GM18499 (cell line): ENCODE data around the gene MAP4K1.
"Not testable (repeated sequence)": the region's sequence is repeated elsewhere in the genome, so short reads cannot be mapped to it uniquely, and the experiment has no call there.

Source experiments
- ATAC-seq: cut with Tn5 transposase; IDR thresholded peaks from one replicate; pipeline ENCODE4 v1.9.1; 2021; ENCODE audit warnings: moderate number of reproducible peaks; ENCODE audit not compliant: insufficient read depth, unreplicated experiment

Gene MAP4K1

DNA sequence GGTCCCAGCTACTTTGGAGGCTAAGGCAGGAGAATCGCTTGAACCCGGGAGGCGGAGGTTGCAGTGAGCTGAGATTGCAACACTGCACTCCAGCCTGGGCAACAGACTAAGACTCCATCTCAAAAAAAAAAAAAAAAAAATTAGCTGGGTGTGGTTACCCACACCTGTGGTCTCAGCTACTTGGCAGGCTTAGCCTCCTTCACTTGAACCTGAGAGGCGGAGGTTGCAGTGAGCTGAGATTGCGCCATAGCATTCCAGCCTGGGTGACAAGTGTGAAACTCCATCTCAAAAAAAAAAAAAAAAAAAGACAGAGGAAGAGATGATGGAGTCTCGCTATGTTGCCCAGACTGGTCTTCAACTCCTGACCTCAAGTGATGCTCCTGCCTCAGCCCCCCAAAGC, 38.4 kb downstream of the MAP4K1 start:
- not testable (repeated sequence) for ATAC-seq

DNA sequence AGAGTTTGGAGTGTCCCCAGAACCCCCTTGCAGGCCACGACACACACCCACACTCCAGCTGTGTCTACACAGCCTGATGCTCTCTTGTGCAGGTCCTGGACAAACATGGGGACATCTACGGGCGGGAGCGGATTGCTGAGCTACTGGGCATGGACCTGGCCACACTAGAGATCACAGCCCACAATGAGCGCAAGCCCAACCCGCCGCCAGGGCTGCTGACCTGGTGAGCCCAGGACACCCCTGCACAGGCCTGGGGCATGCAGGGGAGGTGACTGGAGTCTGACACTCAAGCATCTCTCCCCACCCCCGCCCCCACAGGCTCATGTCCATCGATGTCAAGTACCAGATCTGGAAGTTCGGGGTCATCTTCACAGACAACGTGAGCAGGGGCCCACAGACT, 39.9 kb downstream of the MAP4K1 start:
- ATAC-seq: no peak

DNA sequence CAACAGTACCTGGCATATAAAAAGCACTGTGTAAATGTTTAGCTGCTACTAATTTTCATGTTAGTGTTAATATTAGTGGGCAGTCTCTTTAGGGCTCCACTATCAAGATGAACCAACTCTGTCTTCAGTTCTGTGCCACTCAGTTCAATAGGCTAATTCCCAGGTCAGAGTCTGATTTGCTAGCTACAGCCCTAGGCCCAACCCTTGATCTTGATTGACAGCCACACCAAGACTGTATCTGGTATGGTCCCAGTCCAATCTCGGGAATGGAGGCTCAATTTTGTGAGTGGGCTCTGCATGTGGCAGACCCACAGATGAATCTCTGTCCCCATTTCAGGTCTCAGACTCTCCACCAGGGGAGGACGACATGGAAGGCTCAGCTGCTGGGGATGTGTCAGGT, 46.1 kb downstream of the MAP4K1 start:
- no peak for ATAC-seq

DNA sequence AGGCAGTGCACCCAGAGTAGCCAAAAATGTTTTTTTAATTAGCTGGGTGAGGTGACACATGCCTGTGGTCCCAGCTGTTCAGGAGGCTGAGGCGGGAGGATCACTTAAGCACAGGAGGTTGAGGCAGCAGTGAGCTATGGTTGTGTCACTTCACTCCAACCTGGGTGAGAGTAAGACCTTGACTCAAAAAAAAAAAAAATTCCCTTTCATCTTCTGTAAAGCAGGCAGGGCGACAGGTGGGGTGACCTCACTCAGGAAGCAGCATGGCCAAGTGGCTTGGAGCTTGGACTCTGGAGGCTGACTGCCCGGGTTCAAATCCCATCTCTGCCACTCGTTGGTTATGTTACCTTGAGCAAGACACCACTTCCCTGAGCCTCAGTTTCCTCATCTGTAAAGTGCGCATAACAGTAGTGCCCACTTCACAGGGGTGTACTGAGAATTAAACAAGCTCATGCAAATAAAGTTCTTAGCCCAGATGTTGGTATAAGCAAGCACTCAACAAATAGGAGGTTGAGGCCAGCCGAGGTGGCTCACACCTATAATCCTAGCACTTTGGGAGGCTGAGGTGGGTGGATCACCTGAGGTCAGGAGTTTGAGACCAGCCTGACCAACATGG, 48.3 kb downstream of the MAP4K1 start:
- no peak for ATAC-seq

DNA sequence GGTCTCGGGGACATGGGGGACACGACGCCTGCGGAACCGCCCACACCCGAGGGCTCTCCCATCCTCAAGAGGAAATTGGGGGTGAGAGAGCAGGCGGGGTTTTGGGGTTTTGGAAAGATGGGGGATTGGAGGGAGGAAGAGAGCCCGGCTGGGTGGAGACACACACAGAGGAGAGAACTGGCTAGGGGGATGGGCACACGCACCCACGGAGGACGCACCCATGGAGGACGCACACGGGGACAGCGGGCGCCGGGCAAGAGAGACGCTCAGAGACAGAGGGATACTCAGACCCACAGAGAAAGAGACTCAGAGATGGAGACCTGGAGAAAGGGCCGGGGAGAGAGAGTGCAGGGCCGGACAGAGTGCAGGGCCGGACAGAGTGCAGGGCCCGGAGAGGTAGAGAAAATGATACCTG, 52.1 kb downstream of the MAP4K1 start:
- no peak for ATAC-seq

DNA sequence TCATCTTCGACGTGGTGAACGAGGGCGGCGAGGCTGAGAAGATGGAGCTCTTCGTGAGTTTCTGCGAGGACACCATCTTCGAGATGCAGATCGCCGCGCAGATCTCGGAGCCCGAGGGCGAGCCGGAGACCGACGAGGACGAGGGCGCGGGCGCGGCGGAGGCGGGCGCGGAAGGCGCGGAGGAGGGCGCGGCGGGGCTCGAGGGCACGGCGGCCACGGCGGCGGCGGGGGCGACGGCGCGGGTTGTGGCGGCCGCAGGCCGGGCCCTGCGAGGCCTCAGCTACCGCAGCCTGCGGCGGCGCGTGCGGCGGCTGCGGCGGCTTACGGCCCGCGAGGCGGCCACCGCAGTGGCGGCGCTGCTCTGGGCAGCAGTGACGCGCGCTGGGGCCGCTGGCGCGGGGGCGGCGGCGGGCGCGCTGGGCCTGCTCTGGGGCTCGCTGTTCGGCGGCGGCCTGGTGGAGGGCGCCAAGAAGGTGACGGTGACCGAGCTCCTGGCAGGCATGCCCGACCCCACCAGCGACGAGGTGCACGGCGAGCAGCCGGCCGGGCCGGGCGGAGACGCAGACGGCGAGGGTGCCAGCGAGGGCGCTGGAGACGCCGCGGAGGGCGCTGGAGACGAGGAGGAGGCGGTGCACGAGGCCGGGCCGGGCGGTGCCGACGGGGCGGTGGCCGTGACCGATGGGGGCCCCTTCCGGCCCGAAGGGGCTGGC, 52.6 kb downstream of the MAP4K1 start:
- ATAC-seq: no peak

DNA sequence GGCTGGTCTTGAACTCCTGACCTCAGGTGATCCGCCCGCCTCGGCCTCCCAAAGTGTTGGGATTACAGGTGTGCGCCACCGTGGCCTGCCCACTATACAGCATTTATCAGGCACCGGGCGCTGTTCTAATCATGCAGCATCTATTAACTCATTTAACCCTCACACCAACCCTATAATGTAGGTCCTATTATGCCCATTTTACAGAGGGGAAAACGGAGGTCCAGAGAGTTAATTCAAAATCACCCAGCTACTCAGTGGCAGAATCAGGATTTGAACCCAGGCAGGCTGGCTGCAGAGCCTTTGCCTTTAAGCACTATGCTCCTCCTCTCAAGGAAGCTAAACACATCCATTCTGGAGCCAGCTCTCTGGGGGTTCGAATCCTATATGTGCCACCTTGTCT, 54.3 kb downstream of the MAP4K1 start:
- ATAC-seq: no peak

DNA sequence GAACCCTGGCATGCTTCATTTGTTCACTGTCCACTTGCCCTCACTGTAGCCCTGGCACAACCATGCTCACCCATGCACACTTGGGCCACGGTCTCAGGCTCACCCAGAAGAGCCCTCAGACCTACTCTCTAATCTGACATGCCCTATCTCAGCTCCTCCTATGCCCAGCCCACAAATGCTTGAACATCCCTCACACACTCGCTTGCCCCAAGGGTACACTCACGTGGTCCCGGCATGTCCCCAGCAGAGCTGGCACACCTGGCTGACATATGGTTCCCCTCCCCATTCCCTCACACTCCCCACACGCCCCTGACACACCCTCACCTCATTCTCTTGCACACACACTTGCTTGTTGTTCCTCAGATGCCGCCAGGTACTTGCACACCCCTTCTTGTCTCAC, 55.7 kb downstream of the MAP4K1 start:
- no peak for ATAC-seq

DNA sequence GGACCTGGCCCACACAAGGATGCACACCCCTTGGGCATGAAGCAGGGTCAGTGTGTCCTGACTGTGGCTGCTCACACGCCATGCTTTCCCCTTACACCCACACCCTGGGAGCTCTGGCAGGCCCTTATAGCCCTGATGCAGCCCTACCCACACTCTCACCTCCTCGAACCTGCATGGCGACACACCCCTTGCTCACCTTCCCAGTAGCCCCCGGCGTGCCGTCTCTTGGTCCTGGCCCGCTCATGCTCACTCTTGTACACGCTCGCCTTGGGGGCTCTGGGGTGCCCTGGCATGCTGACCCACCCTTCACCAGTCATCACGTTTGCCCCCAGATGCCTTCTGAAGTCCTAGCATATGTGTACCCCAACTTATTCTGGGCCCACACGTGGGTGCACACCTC, 56.1 kb downstream of the MAP4K1 start:
- ATAC-seq: no peak

DNA sequence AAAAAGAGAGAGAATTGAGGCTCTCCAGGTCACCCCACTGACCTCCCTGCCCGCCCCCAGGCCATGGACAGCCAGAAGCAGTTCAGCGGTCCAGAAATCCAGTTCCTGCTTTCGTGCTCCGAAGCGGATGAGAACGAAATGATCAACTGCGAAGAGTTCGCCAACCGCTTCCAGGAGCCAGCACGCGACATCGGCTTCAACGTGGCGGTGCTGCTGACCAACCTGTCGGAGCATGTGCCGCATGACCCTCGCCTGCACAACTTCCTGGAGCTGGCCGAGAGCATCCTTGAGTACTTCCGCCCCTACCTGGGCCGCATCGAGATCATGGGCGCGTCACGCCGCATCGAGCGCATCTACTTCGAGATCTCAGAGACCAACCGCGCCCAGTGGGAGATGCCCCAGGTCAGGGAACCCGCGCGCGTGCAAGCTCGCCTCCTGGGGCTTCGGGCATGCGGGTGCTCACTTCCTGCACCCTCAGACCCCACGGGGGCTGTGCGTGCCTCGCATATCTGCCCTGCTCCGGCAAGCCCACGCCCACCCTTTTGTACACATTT, 56.6 kb downstream of the MAP4K1 start:
- ATAC-seq: no peak

DNA sequence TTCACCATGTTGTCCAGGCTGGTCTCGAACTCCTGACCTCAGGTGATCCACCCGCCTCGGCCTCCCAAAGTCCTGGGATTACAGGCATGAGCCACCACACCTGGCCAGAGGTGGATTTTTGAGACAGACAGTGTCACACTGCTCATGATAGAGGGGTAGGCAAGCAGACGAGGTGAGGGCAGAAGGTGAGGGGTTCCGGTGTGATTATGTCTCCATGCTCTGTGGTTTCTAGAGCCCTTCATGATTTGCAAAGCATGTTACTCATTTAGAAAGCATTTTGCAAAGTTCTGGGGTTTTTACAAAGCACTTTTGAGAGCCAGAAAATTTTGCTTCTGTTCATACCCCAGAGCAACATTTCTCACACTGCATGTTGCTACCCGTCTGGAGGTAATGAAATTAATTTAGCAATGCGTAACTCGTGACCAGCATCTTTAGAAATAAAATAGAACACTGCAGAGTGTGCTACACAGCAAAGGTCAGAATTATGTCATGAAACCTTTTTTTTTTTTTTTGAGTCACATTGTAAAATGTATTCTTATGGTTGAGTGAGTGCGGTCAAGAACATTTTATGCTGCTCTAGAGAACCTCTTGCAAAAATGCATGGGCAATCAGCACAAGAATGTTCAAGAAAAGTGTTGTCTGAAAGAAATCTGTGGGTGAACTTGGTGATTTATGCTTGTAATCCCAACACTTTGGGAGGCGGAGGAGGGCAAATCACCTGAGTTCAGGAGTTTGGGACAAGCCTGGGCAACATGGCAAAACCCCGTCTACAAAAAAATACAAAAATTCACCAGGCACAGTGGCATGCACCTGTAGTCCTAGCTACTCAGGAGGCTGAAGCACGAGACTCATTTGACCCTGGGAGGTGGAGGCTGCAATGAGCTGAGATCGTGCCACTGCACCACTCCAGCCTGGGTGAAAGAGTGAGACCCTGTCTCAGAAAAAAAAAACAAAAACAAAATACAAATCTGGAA, 58.0 kb downstream of the MAP4K1 start:
- peak; percentile 48 for ATAC-seq

DNA sequence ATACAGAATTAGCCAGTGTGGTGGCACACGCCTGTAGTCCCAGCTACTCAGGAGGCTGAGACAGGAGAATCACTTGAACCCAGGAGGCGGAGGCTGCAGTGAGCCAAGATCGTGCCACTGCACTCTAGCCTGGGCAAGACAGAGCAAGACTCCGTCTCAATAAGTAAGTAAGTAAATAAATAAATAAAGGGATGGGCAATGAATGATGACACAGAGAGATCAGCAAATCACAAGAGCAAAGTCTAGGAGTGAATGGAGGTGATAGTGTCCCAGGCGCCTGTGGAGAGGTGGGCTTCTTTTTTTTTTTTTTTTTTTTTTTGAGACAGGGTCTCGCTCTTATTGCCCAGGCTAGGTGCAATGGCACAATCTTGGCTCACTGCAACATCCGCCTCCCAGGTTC, 58.8 kb downstream of the MAP4K1 start:
- not testable (repeated sequence) for ATAC-seq

DNA sequence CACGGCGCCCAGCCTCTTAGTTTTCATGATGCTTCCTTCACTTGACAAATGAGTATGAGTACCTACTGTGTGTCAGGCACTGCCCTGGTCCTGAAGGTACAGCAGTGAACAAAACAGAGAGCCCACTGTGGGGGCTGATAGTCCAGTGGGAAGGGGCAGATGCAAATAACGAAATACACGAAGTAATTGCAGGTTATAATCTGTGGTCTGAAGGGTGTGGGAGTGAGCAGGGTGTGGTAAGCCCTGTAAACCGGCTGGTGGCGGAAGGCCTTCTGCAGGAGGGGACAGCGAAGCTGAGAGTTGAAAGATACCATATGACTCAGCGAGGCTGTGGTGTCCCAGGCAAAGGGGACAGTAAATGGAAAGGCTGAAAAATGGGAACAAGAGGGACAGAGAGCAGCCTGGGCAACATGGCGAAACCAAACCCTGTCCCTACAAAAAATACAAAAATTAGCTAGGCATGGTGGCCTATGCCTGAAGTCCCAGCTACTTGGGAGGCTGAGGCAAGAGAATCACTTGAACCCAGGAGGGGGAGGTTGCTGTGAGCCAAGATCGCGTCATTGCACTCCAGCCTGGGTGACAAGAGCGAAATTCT, 60.5 kb downstream of the MAP4K1 start:
- ATAC-seq: peak; percentile 31

DNA sequence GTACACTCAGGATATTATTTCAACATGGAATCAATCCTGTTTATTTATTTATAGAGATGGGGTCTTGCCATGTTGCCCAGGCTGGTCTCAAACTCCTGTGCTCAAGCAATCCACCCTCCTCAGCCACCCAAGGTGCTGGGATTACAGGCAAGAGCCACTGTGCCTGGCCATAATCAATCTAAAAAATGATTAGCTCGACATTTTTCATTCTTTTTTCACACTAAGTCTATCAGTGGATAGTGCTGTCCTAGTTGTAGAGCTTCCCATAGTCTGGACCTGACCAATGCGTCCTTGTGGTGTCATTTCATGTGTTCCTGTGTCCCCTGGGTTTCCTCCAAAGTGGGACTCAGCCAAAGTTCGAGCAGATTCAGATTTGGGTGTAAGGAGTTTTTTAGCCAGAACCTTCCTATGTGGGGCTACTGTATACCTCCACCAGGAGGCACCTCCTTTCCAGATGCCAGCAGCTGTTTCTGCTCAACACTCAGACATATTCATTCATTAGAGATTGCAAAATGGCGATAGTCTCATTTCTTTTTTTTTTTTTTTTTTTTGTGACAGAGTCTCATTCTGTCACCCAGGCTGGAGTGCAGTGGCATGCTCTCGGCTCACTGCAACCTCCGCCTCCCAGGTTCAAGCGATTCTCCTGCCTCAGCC, 61.1 kb downstream of the MAP4K1 start:
- ATAC-seq: no peak

DNA sequence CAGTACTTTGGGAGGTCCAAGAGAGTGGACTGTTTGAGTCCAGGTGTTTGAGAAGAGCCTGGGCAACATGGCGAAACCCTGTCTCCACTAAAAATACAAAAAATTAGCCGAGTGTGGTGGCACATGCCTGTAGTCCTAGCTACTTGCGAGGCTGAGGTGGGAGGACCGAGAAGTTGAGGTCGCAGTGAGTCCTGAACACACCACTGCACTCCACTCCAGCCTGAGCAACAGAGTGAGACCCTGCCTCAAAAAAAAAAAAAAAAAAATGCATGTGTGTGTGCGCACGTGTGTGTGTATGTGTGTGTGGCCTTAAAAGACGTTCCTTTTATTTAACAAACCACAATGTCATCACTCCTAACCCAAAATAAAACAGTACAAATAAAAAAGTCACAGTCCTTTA, 62.6 kb downstream of the MAP4K1 start:
- ATAC-seq: no peak

DNA sequence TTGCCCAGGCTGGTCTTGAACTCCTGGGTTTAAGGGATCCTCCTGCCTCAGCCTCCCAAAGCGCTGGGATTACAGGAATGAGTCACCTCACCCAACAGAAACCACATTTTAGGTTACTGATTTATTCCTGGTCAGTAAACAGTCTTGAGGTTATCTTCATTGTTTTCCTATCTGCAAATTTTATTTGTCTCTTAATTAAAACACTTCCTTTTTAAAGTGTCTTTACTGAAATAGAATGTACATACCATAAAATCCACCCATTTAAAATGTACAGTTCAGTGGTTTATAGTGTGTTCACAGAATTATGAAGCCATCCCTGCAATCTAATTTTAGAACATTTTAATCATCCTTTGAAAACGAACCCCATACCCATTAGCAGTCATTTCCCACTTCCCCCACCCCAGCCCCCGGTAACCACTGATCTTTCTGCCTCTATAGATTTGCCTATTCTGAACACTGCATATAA, 63.0 kb downstream of the MAP4K1 start:
- ATAC-seq: no peak

DNA sequence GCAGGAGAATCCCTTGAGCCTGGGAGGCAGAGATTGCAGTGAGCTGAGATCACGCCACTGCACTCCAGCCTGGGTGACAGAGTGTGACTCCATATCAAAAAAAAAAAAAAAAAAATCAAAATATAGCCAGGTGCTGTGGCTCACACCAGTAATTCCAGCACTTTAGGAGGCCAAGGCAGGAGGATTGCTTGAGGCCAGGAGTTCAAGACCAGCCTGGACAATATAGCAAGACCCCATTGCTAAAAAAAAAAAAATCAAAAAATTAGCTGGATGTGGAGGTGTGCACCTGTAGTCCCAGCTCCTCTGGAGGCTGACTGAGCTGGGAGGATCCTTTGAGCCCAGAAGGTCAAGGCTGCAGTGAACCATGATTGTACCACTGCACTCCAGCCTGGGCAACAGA, 64.5 kb downstream of the MAP4K1 start:
- not testable (repeated sequence) for ATAC-seq

DNA sequence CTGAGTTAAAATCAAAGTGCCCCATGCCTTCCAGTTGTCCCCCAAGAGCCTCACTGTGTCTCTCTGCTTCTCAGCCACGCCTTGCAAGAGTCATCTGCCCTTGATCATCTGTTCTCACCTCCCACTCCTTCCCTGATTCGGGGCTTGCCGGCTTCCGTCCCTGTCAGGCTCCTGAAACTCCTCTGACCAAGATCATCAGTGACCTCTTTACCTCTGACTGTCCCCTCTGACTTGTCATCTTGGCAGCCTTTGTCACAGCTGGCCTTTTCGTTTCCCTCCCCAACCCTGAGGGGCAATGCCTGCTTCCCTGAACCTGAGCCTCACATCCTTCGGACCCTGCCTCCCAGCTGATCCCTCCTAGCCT, 66.3 kb downstream of the MAP4K1 start:
- ATAC-seq: no peak

DNA sequence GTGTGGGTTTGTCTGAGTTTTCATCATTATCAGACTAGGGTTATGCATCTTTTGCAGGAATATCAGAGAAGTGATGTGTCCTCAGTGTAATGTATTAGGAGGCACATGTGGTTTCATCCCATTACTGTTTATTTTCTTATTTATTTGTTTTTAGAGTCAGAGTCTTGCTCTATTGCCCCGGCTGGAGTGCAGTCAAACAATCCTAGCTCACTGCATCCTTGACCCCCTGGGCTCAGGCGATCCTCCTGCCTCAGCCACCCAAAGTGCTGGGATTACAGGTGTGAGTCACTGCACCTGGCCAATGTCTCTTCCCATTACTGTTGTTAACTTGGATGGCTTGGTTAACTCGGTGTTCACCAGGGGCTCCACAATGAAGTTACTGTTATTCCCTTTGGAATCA, 67.4 kb downstream of the MAP4K1 start:
- no peak for ATAC-seq

DNA sequence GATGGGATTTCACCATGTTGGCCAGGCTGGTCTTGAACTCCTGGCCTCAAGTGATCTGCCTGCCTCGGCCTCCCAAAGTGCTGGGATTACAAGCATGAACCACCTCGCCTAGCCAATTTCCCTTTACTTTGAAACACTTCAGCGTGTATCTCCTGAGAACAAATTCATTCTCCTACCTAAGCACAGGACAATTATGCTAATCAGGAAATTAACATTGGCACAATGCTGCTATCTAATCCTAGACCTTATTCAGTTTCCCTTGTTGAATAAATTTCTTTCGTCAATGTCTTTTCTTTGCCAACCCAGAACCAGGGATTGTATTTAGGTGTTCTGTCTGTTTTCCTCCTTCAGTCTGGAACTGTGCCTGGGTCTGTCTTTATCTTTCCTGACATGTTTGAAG, 67.8 kb downstream of the MAP4K1 start:
- no peak for ATAC-seq
